ENCODE data around the gene COL13A1. TPM values are rescaled to one million over a fixed set of nuclear protein-coding genes. Genes with fewer than 3 reads are reported as not detected.

Gene COL13A1
- total and polyA plus RNA-seq, 5 experiments from 2014 or later, result not detected

DNA sequence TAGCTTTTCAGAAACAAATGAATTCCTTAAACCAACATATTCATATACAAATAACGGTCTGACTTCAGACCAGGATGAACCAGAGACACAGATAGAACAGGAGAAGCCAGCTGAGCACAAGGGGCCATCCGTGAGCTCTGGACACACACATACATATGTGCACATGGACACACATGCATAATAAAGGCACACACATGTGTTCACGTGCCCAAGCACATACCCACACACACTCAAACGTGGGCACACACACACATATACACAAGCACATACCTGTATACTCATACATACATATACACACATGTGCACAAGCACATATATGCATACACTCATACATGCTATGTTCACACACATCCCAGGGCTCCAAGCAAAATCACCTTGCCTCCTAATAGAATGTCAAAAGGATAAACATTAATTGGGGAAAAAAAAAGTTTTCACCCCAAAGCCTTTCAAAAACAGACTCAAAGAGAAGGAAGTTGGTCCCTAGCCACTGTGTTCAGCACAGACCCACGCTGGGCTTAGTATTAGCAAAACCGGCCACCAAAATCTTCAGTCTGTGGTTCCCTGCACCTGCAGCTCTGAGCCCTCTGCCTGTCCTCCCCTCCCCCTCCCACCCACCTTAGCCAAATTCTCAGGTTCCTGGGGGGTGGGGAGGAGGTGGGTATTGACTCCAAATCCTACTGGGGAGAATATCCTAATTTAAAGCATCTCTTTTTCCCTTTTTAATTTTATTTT is 150.5 kb downstream of the COL13A1 start:
- H3K4me3 Mint-ChIP-seq, result no peak overlapping the region
- H3K27ac Mint-ChIP-seq, result peak overlapping the region in 1 of 10 donors; percentile 3
- no peak for ATAC-seq
- no peaks in the 10 kb centered on the region for H3K9me3 Mint-ChIP-seq
- H3K36me3 Mint-ChIP-seq, result no peaks in the 10 kb centered on the region
- POLR2A ChIA-PET, result no interaction called here
- DNase-seq, result no peak
- H3K4me1 Mint-ChIP-seq, result no peaks in the 10 kb centered on the region
- peaks cover 0 to 5% (median 0%) of the 10 kb centered on the region in 5 donors for H3K27me3 Mint-ChIP-seq

DNA sequence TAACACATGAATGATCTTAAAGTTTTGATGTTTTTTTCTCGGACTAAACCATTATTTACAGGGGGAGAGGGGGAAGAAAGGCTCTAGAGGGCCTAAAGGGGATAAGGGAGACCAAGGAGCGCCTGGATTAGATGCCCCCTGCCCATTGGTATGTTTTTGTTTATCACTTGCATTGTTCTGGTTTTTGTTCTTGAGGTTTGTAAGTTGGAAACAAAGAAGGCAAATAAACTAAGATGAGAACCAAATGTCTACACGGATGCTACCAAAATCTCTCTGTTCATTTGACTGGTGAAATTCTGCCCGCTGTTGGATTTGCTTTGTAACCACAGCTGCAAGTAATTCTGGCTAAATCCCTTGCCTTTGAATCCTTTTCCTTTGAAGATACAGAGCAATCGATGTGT is 151.1 kb downstream of the COL13A1 start:
- POLR2A ChIA-PET, result no interaction called here
- no peaks in the 10 kb centered on the region for H3K4me1 Mint-ChIP-seq
- H3K27me3 Mint-ChIP-seq, result peaks cover 0 to 10% (median 0%) of the 10 kb centered on the region in 5 donors

DNA sequence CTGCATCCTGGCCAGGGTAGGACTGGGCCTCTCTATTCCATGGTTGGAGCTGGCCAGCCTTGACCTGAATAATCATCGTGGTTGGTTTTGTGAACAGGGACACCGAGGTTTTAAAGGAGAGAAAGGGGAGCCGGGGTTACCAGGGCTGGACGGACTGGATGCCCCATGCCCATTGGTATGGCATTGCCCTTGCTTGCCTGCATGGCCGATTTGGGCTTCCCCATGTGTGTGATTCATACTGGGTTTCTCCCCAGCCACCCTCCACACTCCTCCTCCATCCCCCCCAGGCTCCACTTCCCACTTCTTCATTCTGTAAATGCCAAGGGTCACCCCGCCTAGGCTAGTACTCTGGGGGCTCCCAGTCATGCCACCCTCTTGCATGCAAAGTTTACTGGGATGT is 152.1 kb downstream of the COL13A1 start:
- no peak for DNase-seq
- peaks cover 0 to 2% (median 0%) of the 10 kb centered on the region in 9 donors for H3K9me3 Mint-ChIP-seq
- H3K36me3 Mint-ChIP-seq, result no peaks in the 10 kb centered on the region
- no peak overlapping the region for H3K27ac Mint-ChIP-seq
- peaks cover 0 to 3% (median 0%) of the 10 kb centered on the region in 4 donors for H3K4me1 Mint-ChIP-seq
- H3K4me3 Mint-ChIP-seq, result no peak overlapping the region
- POLR2A ChIA-PET, result no interaction called here
- peaks cover 0 to 10% (median 0%) of the 10 kb centered on the region in 5 donors for H3K27me3 Mint-ChIP-seq
- no peak for ATAC-seq

More for the DNA sequence above, 151.1 kb downstream of the COL13A1 start:
- Mint-ChIP-seq H3K9me3 (no peaks in the 10 kb centered on the region), H3K27ac (no peak overlapping the region), H3K36me3 (no peaks in the 10 kb centered on the region), H3K4me3 (no peak overlapping the region)
- DNase-seq (no peak), ATAC-seq (no peak)

DNA sequence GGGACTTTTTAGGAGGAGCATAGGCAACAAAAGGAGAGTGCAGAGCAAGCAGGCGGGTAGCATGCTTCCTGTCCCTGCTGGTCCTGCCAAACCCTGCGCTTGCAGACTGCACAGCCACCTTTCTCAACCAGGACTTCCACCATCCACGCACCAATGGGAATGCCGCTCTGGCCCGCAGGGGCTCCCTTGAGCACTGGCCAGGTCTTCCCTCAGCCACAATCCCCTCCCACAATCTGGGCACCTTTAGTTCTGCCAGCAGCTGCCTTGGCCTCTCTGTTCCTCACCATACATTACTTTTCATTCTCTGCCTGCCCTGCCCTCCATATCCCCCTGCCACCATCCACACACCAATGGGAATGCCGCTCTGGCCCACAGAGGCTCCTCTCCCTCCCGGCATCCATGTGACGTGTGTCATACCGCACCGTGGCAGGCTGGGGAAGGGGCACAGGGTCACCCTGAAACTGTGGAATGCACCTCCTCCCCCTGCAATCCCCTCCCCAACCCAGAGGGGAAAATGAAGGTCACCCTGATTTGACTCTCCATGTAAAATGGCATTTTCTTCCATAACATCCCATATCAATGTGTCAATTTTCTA is 153.6 kb downstream of the COL13A1 start:
- Mint-ChIP-seq H3K4me1 (peaks cover 0 to 7% (median 0%) of the 10 kb centered on the region in 4 donors), H3K27ac (peak overlapping the region in 1 of 10 donors; percentile 12), H3K27me3 (peaks cover 0 to 5% (median 0%) of the 10 kb centered on the region in 5 donors), H3K9me3 (peaks cover 0 to 2% (median 0%) of the 10 kb centered on the region in 9 donors), H3K4me3 (no peak overlapping the region), H3K36me3 (no peaks in the 10 kb centered on the region)
- ATAC-seq (no peak), DNase-seq (no peak)
- POLR2A ChIA-PET, result no interaction called here

DNA sequence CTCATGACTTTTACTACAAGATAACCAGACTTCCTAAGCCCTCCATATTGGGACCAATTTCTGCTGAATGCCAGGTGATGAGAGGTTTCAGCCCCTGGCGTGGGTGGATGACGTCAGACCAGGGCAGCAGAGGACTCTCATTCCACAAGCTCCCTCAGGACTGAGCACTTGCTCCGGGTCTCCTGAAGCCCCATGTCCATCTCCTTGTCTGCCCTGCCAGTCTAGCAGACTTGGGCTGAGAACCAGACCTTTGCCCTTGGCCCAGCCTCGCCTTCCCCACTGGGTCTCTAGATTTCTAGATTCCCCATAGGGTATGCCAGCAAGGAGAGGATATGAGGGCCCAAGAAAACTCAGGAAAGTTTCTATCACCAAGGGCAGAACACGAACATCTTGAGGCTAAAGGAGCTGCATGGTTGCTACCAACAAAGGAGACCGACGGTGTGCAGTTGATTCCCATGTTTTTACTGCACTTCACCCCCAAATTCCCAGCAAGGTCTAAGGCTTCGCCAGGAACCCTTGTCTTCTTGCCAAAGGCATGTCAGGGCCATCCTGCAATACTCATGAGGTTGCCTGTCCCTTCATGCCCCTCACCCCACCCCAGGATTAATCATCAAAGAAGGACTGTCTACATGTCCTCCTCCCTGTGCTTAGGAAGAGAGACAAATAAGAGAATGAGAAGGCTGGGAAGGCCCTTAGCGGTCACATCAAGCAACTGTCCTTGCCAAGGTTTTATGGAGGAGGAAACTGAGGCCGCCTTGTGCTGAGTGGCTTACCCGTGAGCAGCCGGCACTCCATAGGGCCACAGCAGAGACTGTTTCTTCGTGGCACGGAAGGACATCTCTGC is 154.4 kb downstream of the COL13A1 start:
- peaks cover 0 to 6% (median 0%) of the 10 kb centered on the region in 5 donors for H3K27me3 Mint-ChIP-seq
- DNase-seq, result no peak
- POLR2A ChIA-PET, result no interaction called here
- H3K36me3 Mint-ChIP-seq, result no peaks in the 10 kb centered on the region
- peak overlapping the region in 1 of 10 donors; percentile 25 for H3K27ac Mint-ChIP-seq
- ATAC-seq, result no peak
- H3K9me3 Mint-ChIP-seq, result peaks cover 0 to 2% (median 0%) of the 10 kb centered on the region in 9 donors
- H3K4me1 Mint-ChIP-seq, result peaks cover 0 to 7% (median 0%) of the 10 kb centered on the region in 4 donors
- H3K4me3 Mint-ChIP-seq, result no peak overlapping the region

DNA sequence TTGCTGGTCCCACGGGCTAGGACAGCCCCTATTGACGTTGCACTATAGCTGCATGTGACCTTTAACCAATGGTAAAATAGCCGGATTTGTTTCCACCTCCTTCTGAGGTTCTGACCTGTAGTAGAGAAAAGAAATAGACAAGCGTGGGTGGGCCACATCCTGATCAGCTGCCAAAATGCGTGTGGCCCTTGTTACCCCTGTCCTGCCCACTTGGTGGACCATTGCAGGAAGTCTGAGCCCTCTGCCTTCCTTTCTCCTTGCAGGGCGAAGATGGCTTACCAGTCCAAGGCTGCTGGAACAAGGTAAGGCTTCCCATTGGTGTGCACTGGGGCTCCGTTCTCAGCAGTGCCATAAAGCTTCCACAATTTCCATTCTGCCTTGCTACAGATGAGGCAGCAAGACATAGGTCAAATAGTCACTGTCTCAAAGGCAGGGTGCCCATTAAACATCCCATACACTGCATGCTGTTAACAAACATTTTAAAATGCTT is 155.1 kb downstream of the COL13A1 start:
- peaks cover 0 to 2% (median 0%) of the 10 kb centered on the region in 9 donors for H3K9me3 Mint-ChIP-seq
- H3K27ac Mint-ChIP-seq, result no peak overlapping the region
- no peak for ATAC-seq
- DNase-seq, result no peak
- POLR2A ChIA-PET, result no interaction called here
- no peak overlapping the region for H3K4me3 Mint-ChIP-seq
- no peaks in the 10 kb centered on the region for H3K36me3 Mint-ChIP-seq
- peaks cover 0 to 9% (median 3%) of the 10 kb centered on the region in 5 donors for H3K27me3 Mint-ChIP-seq
- H3K4me1 Mint-ChIP-seq, result peaks cover 0 to 10% (median 0%) of the 10 kb centered on the region in 4 donors

DNA sequence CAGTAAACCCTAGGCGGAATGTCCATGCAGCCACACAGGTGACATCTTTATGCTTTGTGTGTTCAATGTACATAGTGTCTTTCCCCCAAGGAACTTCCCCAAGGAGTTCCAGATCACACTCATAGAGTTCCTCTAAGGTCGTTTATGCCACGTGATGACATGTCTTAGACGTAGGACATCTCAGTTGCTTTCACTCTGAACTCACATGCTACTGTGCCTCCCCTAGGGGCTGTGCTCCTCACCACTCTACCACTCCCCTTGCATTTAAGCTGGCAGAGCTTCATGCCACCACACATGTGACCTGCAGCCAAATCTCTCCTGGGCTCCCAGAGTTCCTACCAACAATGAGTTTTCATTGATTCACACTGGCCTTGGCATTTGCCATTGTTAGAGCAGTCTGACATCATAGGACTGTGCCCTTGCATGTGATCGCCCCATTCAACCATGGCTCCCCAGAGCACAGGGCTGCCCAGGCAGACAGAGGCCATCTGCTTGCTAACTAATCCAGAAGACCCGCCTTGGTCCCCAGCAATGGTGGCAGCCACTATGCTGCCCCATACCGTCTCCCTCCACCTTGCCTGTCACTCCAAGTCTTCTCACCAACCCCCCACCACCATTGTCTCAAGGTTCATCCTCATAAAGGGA is 155.7 kb downstream of the COL13A1 start:
- no peak overlapping the region for H3K4me3 Mint-ChIP-seq
- peaks cover 0 to 10% (median 0%) of the 10 kb centered on the region in 4 donors for H3K4me1 Mint-ChIP-seq
- H3K27ac Mint-ChIP-seq, result no peak overlapping the region
- peaks cover 0 to 2% (median 0%) of the 10 kb centered on the region in 9 donors for H3K9me3 Mint-ChIP-seq
- no peaks in the 10 kb centered on the region for H3K36me3 Mint-ChIP-seq
- H3K27me3 Mint-ChIP-seq, result peaks cover 0 to 9% (median 3%) of the 10 kb centered on the region in 5 donors
- ATAC-seq (no peak), DNase-seq (no peak)
- POLR2A ChIA-PET, result no interaction called here

DNA sequence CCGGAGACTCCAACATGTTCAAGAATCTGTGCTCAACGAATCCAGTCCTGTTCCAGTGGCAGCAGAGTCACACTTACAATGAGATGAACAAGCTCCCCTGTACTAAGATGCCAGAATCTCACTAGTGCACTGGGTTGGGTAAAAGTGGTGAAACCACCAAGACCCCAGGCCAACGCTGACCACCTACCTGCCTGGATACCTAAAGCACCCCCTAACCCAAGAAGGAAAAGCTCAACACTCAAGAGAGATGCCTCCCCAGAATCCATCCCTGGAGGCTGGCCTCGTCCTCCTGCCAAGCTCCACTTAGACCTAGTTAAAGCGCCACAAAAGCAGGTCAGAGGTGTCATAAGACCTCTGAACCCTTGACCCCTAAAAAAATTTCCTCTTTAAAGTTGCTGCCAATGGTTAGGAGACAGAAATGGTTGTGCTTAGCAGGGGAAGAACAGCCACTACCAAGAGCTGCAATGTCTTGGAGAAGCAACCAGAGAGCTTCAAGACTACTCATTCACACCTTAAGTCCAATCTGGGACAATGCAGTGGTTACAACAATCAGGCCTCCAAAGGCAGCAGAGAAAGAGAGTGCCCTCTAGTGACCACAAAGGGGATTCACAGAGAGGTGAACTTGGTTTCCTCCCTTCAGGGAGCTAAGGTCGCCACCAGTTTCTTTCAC is 156.3 kb downstream of the COL13A1 start:
- no peak overlapping the region for H3K4me3 Mint-ChIP-seq
- no peak overlapping the region for H3K27ac Mint-ChIP-seq

DNA sequence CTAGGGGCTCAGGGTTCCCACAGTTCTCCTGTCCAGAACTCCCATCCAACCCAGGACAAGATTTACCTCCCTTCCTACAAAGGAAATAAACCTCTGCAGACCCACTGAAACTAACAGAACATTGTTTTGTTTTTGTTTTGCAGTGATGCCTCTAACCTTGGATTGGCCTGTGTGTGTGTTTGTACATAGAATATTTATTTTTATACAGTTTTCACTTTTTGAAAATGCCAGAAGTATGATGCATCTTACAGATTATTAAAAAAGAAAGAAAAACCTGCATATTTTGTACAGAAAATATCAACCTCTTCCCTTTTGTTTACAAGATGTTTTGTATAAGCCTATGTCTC is 156.8 kb downstream of the COL13A1 start:
- POLR2A ChIA-PET, result no interaction called here
- no peak for DNase-seq
- no peak for ATAC-seq
- Mint-ChIP-seq H3K4me1 (peaks cover 0 to 14% (median 0%) of the 10 kb centered on the region in 4 donors), H3K9me3 (peaks cover 0 to 2% (median 0%) of the 10 kb centered on the region in 9 donors), H3K27ac (peak overlapping the region in 1 of 10 donors; percentile 19), H3K27me3 (peaks cover 0 to 17% (median 12%) of the 10 kb centered on the region in 5 donors), H3K4me3 (no peak overlapping the region), H3K36me3 (no peaks in the 10 kb centered on the region)

More for the DNA sequence above, 156.3 kb downstream of the COL13A1 start:
- no peaks in the 10 kb centered on the region for H3K36me3 Mint-ChIP-seq
- ATAC-seq, result peak in 1 of 2 donors; percentile 60
- H3K4me1 Mint-ChIP-seq, result peaks cover 0 to 10% (median 0%) of the 10 kb centered on the region in 4 donors
- H3K27me3 Mint-ChIP-seq, result peaks cover 0 to 13% (median 7%) of the 10 kb centered on the region in 5 donors
- peak in 5 of 10 donors; percentile 2 to 34 (median 9) for DNase-seq
- peaks cover 0 to 2% (median 0%) of the 10 kb centered on the region in 9 donors for H3K9me3 Mint-ChIP-seq
- POLR2A ChIA-PET, result no interaction called here

DNA sequence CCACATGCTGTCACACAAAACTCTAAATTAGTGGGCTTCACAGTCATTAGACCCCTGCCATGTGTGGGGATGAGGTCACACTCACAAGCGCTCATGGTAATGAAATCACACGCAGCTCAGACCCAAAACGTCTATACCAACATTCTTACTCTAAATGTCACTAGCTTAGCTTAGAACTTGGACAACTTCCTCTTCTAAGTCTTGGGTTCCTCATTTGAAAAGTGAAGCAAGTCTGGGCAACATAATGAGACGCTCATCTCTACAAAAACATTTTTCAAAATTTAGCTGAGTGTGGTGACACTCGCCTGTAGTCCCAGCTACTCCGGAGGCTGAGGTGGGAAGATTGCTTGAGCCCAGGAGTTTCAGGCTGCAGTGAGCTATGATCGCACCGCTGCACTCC is 158.2 kb downstream of the COL13A1 start:
- ATAC-seq, result no peak
- Mint-ChIP-seq H3K36me3 (no peaks in the 10 kb centered on the region), H3K27me3 (peaks cover 0 to 23% (median 16%) of the 10 kb centered on the region in 5 donors), H3K4me3 (no peak overlapping the region), H3K27ac (peak overlapping the region in 1 of 10 donors; percentile 11), H3K9me3 (peaks cover 0 to 2% (median 0%) of the 10 kb centered on the region in 9 donors), H3K4me1 (peaks cover 0 to 14% (median 0%) of the 10 kb centered on the region in 4 donors)
- no peak for DNase-seq
- POLR2A ChIA-PET, result no interaction called here

DNA sequence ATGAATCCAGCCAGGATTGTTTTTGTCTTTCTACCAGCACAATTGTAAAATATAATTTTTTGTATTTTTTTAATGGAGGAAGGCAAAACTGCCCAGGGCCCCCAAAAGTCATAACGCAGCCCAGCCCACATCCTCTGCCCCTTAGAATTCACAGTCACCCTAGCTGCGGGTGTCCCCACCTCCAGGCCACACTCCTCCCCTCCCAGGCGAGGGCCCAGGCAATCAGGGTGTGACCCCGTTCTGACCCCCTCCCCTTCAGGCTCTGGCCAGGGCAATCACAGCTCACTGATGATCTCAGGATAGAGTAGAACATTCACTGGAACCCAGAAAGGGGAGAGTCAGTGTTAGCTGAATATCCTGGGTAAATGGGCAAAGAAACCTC is 158.9 kb downstream of the COL13A1 start:
- Mint-ChIP-seq H3K27ac (peak overlapping the region in 1 of 10 donors; percentile 19), H3K36me3 (no peaks in the 10 kb centered on the region), H3K4me3 (no peak overlapping the region), H3K9me3 (peaks cover 0 to 2% (median 0%) of the 10 kb centered on the region in 9 donors), H3K27me3 (peaks cover 0 to 22% (median 16%) of the 10 kb centered on the region in 5 donors), H3K4me1 (peaks cover 0 to 14% (median 0%) of the 10 kb centered on the region in 4 donors)
- ATAC-seq (no peak), DNase-seq (no peak)
- POLR2A ChIA-PET, result no interaction called here
